ENCODE results near the gene ITPR2. TPM values are rescaled to one million over a fixed set of nuclear protein-coding genes. Genes with fewer than 3 reads are reported as not detected.

The ITPR2 gene
- total and polyA plus RNA-seq, 2 of the 13 experiments (the other 11 are each of a cell fraction or from before 2014, with no cell fraction given) = 31.9 to 81.9 TPM

DNA sequence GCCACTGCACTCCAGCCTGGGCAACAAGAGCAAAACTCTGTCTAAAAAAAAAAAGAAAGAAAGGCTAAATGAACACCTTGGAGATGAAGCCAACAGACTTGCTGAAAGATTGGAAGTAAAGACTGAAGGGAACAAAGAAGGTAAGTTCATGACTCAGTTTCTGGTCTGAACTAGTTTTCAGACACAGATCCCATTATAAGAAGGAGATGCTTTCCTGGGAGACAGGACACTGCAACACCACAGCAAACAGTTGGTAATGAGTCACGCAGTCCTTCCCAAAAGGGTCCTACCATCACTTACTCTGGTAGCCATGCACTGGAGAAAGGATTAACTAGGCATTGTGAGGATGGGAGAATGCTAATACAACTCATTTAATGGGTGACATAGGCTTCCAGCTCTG is 540.4 kb downstream of the ITPR2 start:
- WGBS (ENCODE audit: low lambda C conversion rate) = 0% methylated on average over 1 of the region's 1 CpG
- FAIRE-seq (no peak), DNase-seq (ENCODE audit: low spot score) (no peak), ATAC-seq (no peak)
- BruUV-seq (replicated peaks) = no TSS peak
- H3K27ac ChIP-seq (ENCODE audit: extremely low read length, insufficient read depth, low read length) = no peak overlapping the region
- in situ Hi-C loops (cut with HindIII; ENCODE audit: extremely low pct_ligation_motif_present, low pct_unique_long_range_greater_than_20kb) (no loop called here), intact Hi-C loops (cut with micrococcal nuclease; ENCODE audit: unreplicated experiment) (no loop called here)
- H3K9ac ChIP-seq (ENCODE audit: insufficient read depth, low read depth, low read length) = no peak overlapping the region
- no peak for TF ChIP-seq PCBP1 (IDR thresholded peaks at IDR 0.05; ENCODE audit: borderline replicate concordance, low read depth, low read length)
- no peak for TF ChIP-seq REPIN1 (CRISPR knock-in tag; IDR thresholded peaks at IDR 0.05; ENCODE audit: borderline replicate concordance, low read depth)
- TF ChIP-seq REL (CRISPR knock-in tag; conservative IDR thresholded peaks at IDR 0.05) = no peak
- TF ChIP-seq TSC22D2 (CRISPR knock-in tag; IDR thresholded peaks at IDR 0.05; ENCODE audit: borderline replicate concordance) = no peak
- no peak for TF ChIP-seq AHR (CRISPR knock-in tag; IDR thresholded peaks at IDR 0.05)
- no peak for TF ChIP-seq MBD4 (IDR thresholded peaks at IDR 0.05; ENCODE audit: borderline replicate concordance, low read length)
- no peak for TF ChIP-seq ZFP36 (IDR thresholded peaks at IDR 0.05; ENCODE audit: borderline replicate concordance, low read depth, low read length, partially characterized antibody)
- TF ChIP-seq YEATS2 (CRISPR knock-in tag; IDR thresholded peaks at IDR 0.05; ENCODE audit: borderline replicate concordance) = no peak
- TF ChIP-seq ISX (CRISPR knock-in tag; conservative IDR thresholded peaks at IDR 0.05) = no peak
- TF ChIP-seq ZNF766 (CRISPR knock-in tag; IDR thresholded peaks at IDR 0.05; ENCODE audit: borderline replicate concordance) = no peak
- no peak for TF ChIP-seq NR2F1 (CRISPR knock-in tag; IDR thresholded peaks at IDR 0.05)
- TF ChIP-seq EP300 (IDR thresholded peaks at IDR 0.05; ENCODE audit: low read depth in 2 of 2, low read length in 2 of 2) = no peak
- no peak for TF ChIP-seq EP300 (CRISPR knock-in tag; IDR thresholded peaks at IDR 0.05; ENCODE audit: borderline replicate concordance)
- TF ChIP-seq BRD4 (CRISPR knock-in tag; IDR thresholded peaks at IDR 0.05) = no peak
- TF ChIP-seq, protein P1, sequence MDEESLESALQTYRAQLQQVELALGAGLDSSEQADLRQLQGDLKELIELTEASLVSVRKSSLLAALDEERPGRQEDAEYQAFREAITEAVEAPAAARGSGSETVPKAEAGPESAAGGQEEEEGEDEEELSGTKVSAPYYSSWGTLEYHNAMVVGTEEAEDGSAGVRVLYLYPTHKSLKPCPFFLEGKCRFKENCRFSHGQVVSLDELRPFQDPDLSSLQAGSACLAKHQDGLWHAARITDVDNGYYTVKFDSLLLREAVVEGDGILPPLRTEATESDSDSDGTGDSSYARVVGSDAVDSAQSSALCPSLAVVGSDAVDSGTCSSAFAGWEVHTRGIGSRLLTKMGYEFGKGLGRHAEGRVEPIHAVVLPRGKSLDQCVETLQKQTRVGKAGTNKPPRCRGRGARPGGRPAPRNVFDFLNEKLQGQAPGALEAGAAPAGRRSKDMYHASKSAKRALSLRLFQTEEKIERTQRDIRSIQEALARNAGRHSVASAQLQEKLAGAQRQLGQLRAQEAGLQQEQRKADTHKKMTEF (CRISPR knock-in tag; IDR thresholded peaks at IDR 0.05) = no peak
- no peak for TF ChIP-seq RXRB (CRISPR knock-in tag; IDR thresholded peaks at IDR 0.05; ENCODE audit: borderline replicate concordance)
- H3K4me3 ChIP-seq (replicated peaks in 1 of 3; ENCODE audit: insufficient read depth in 1 of 3, low read depth in 2 of 3, low read length in 3 of 3) = no peak overlapping the region
- no peaks in the 10 kb centered on the region for H3K4me1 ChIP-seq (ENCODE audit: insufficient read depth, low read length)
- POLR2A ChIA-PET = no interaction called here
- H3K9me3 ChIP-seq (ENCODE audit: low read length) = no peaks in the 10 kb centered on the region
- H3K4me2 ChIP-seq (ENCODE audit: low read depth, low read length) = no peak overlapping the region
- H4K20me1 ChIP-seq (ENCODE audit: insufficient read depth, low read length) = no peaks in the 10 kb centered on the region
- CTCF ChIA-PET (ENCODE audit: low intra/inter-chr PET ratio, low total read pairs) = no interaction called here
- H2AFZ ChIP-seq (ENCODE audit: low read length) = no peak overlapping the region
- H3K36me3 ChIP-seq (replicated peaks in 1 of 2; ENCODE audit: control insufficient read depth in 1 of 2, insufficient read depth in 2 of 2, low read length in 2 of 2) = no peaks in the 10 kb centered on the region
- peaks cover 1 to 14% of the 10 kb centered on the region in 2 experiments; a peak in 4 of 5 replicates for H3K27me3 ChIP-seq (ENCODE audit: control insufficient read depth in 1 of 2, insufficient read depth in 2 of 2, low read length in 2 of 2)
- H3K79me2 ChIP-seq (ENCODE audit: insufficient read depth, low read length) = no peaks in the 10 kb centered on the region
